LHCN-M2 (cell line): ENCODE results near the gene SNRPD1. TPM values are rescaled to one million over a fixed set of nuclear protein-coding genes. Genes with fewer than 3 reads are reported as not detected.
"Not testable (repeated sequence)": the region's sequence is repeated elsewhere in the genome, so short reads cannot be mapped to it uniquely, and the experiment has no call there.

Source experiments
- DNase-seq: peaks from one replicate; pipeline ENCODE4 v3.0.0-alpha.2; 2012; ENCODE audit warnings: low read depth
- polyA plus RNA-seq: library from polyadenylated mRNA; unstranded; fragments of >200 nt; gene quantifications from one replicate; pipeline ENCODE4 v1.2.1, GENCODE V29; 2012; ENCODE audit warnings: missing spikeins
- total RNA-seq: library from RNA; depleted of rRNA; stranded (reverse); fragments of >200 nt; gene quantifications from 2 replicates; pipeline ENCODE4 v1.2.3, GENCODE V29; 2014; rRNA removed

The SNRPD1 gene
- 17.4 and 32.7 TPM in 2 replicates for total RNA-seq
- 101 TPM for polyA plus RNA-seq

GRCh38 chr18:21612125-21613039 lies at the start of gene SNRPD1:
Gene SNRPD1 (plus strand): TSS chr18:21612314. CDS start chr18:21612430, 116 bp downstream.
- peak; percentile 91 for DNase-seq

- DNase-seq, result peak; percentile 3
These were observed 40.3 kb upstream of the SNRPD1 start for GRCh38 chr18:21571772-21572171.

GRCh38 chr18:21575656-21576055 lies 36.5 kb upstream of the SNRPD1 start:
- no peak for DNase-seq

- DNase-seq, result no peak
These were observed 27.7 kb upstream of the SNRPD1 start for GRCh38 chr18:21584391-21584790.

GRCh38 chr18:21592361-21592760 lies 19.8 kb upstream of the SNRPD1 start:
- not testable (repeated sequence) for DNase-seq

GRCh38 chr18:21593540-21594257 lies 18.4 kb upstream of the SNRPD1 start:
- DNase-seq, result no peak

GRCh38 chr18:21597620-21598019 lies 14.5 kb upstream of the SNRPD1 start:
- no peak for DNase-seq

GRCh38 chr18:21598726-21599584 lies 13.2 kb upstream of the SNRPD1 start:
- DNase-seq, result no peak

- DNase-seq, result no peak
These were observed 12.3 kb upstream of the SNRPD1 start for GRCh38 chr18:21599585-21600525.

GRCh38 chr18:21600526-21601410 lies 11.3 kb upstream of the SNRPD1 start, which contains the start of gene ESCO1:
Gene ESCO1 (minus strand): TSS chr18:21600704. CDS start chr18:21574843, 25,861 bp downstream.
- peak; percentile 98 for DNase-seq

GRCh38 chr18:21602299-21602587 lies 9.9 kb upstream of the SNRPD1 start:
- no peak for DNase-seq

- no peak for DNase-seq
These were observed 7.4 kb upstream of the SNRPD1 start for GRCh38 chr18:21604671-21605070.

- no peak for DNase-seq
These were observed 6.9 kb upstream of the SNRPD1 start for GRCh38 chr18:21605213-21605612.

- not testable (repeated sequence) for DNase-seq
These were observed 551 bp upstream of the SNRPD1 start for GRCh38 chr18:21611401-21612124.

GRCh38 chr18:21621640-21622039 lies 9.5 kb downstream of the SNRPD1 start:
- DNase-seq, result not testable (repeated sequence)

- no peak for DNase-seq
These were observed 17.1 kb downstream of the SNRPD1 start for GRCh38 chr18:21629089-21629832.

GRCh38 chr18:21632393-21632792 lies 20.3 kb downstream of the SNRPD1 start:
- DNase-seq, result peak; percentile 11

GRCh38 chr18:21634588-21635199 lies 22.6 kb downstream of the SNRPD1 start:
- no peak for DNase-seq
